Type B pancreatic cell (in vitro differentiated cells): ENCODE results near the gene ERBB2. TPM values are rescaled to one million over a fixed set of nuclear protein-coding genes. Genes with fewer than 3 reads are reported as not detected.

Experiments used
- DNase-seq: peaks from one replicate; pipeline ENCODE4 v3.0.0; 2021; ENCODE audit warnings: mixed read lengths; ENCODE audit not compliant: unreplicated experiment; ENCODE audit errors: extremely low spot score
- H3K27ac Mint-ChIP-seq: 2 replicates; pipeline ENCODE4 v1.8.0; 2021; ENCODE audit warnings: mild to moderate bottlenecking, mixed read lengths
- H3K27me3 Mint-ChIP-seq: 2 replicates; pipeline ENCODE4 v1.8.0; 2021; ENCODE audit warnings: mixed read lengths
- H3K36me3 Mint-ChIP-seq: 2 replicates; pipeline ENCODE4 v1.8.0; 2021; ENCODE audit warnings: mixed read lengths
- H3K4me1 Mint-ChIP-seq: one replicate; pipeline ENCODE4 v1.8.0; 2021; ENCODE audit warnings: mixed read lengths; ENCODE audit not compliant: unreplicated experiment
- H3K4me3 Mint-ChIP-seq: 2 replicates; pipeline ENCODE4 v1.8.0; 2021; ENCODE audit warnings: mild to moderate bottlenecking, mixed read lengths
- H3K9me3 Mint-ChIP-seq: 2 replicates; pipeline ENCODE4 v1.8.0; 2021; ENCODE audit warnings: mixed read lengths
- CTCF ChIP-seq: fragments of 200-600 bp; sonication (generic); conservative IDR thresholded peaks from 2 replicates; pipeline ENCODE4 v1.5.0; 2021; ENCODE audit warnings: antibody characterized with exemption, mild to moderate bottlenecking
- total RNA-seq: library from RNA; stranded (reverse); gene quantifications from 2 replicates; pipeline ENCODE4 v1.2.1, GENCODE V29; 2021; ENCODE audit warnings: low replicate concordance

Gene ERBB2
- total RNA-seq, 1 donor from 2014 or later: 123 TPM

GRCh38 chr17:39754958-39755553 lies 55.2 kb downstream of the ERBB2 start:
- Mint-ChIP-seq H3K27me3 (peaks cover 29% of the 10 kb centered on the region), H3K4me1 (peaks cover 20% of the 10 kb centered on the region), H3K4me3 (peak overlapping the region; percentile 61), H3K36me3 (no peaks in the 10 kb centered on the region), H3K9me3 (no peaks in the 10 kb centered on the region), H3K27ac (peak overlapping the region; percentile 15)
- no peak for DNase-seq
- no peak for TF ChIP-seq CTCF

GRCh38 chr17:39755554-39756379 lies 55.9 kb downstream of the ERBB2 start:
- Mint-ChIP-seq H3K4me3 (peak overlapping the region; percentile 61), H3K27me3 (peaks cover 29% of the 10 kb centered on the region), H3K4me1 (peaks cover 20% of the 10 kb centered on the region), H3K36me3 (no peaks in the 10 kb centered on the region), H3K9me3 (no peaks in the 10 kb centered on the region), H3K27ac (peak overlapping the region; percentile 15)
- TF ChIP-seq CTCF: no peak
- no peak for DNase-seq

GRCh38 chr17:39756380-39757079 lies 56.7 kb downstream of the ERBB2 start:
- Mint-ChIP-seq H3K27me3 (peaks cover 29% of the 10 kb centered on the region), H3K36me3 (no peaks in the 10 kb centered on the region), H3K9me3 (no peaks in the 10 kb centered on the region), H3K4me1 (peaks cover 20% of the 10 kb centered on the region), H3K4me3 (peak overlapping the region; percentile 41), H3K27ac (no peak overlapping the region)
- no peak for TF ChIP-seq CTCF
- DNase-seq: no peak

GRCh38 chr17:39757176-39757662 lies 57.4 kb downstream of the ERBB2 start:
- Mint-ChIP-seq H3K27me3 (peaks cover 29% of the 10 kb centered on the region), H3K4me3 (no peak overlapping the region), H3K9me3 (no peaks in the 10 kb centered on the region), H3K36me3 (no peaks in the 10 kb centered on the region), H3K4me1 (peaks cover 14% of the 10 kb centered on the region), H3K27ac (no peak overlapping the region)
- TF ChIP-seq CTCF: no peak
- no peak for DNase-seq

GRCh38 chr17:39757931-39758873 lies 58.3 kb downstream of the ERBB2 start:
- Mint-ChIP-seq H3K36me3 (no peaks in the 10 kb centered on the region), H3K27me3 (peaks cover 33% of the 10 kb centered on the region), H3K4me3 (no peak overlapping the region), H3K4me1 (peaks cover 11% of the 10 kb centered on the region), H3K9me3 (no peaks in the 10 kb centered on the region), H3K27ac (no peak overlapping the region)
- DNase-seq: no peak
- TF ChIP-seq CTCF: no peak
